HG03159 (cell line): ENCODE results near the gene NAV2.
"Not testable (repeated sequence)": the region's sequence is repeated elsewhere in the genome, so short reads cannot be mapped to it uniquely, and the experiment has no call there.

Experiments used
- ATAC-seq: cut with Tn5 transposase; IDR thresholded peaks from one replicate; pipeline ENCODE4 v1.9.1; 2021; ENCODE audit warnings: mild to moderate bottlenecking, moderate library complexity; ENCODE audit not compliant: unreplicated experiment

NAV2 gene

DNA sequence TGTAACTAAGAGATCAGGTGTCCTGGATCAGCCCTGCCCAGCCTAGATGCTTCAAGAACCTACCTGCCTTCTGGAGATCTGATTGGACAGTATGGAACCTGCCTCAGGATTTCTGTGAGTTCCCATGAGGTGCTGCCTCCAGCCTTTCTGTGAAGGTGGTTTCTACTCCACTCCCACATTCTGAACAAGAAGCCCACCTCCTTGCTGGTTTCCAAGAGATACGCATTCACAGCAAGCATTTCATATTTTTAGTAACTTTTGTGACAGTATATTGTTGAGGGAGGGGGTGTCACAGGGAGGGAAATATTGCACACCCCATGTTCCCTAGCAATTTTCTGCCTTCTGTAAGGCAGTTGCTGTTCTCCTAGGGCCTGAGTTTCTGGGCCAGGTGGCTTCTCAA lies 204.4 kb downstream of the NAV2 start:
- ATAC-seq: no peak

DNA sequence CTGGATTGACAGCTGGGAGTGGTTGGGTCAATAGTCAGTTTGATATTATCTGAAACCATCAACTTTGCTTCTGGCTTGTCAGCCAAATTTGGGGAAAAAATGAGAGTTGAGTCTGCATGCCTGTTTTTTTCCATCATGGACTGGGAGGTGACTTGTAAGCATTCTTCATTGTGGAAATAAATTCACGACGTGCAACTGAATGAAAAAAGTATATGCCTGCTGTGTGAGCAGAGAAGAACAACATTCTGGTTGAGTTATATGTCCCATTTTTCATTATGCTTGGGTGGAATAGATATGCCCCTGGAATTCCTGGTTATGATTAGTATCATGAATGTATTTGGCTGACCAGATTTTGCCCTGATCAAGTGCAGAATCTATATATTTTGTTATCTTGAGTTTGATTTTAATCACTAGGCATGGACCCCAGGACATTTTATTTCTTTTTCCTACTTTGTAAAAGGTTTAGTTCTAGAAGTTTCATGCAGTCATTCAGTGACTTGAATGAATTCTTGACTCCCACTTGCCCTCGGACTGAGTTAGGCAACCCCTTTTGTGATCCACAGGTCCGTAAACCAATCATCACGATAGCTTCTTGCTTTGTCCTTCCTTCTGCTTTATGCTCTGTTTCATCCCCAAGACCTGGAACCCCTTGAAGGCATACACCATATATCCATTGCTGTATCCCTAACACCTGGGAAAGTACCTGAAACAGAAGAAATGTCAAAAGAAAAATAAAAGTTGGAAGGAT lies 205.8 kb downstream of the NAV2 start:
- no peak for ATAC-seq

DNA sequence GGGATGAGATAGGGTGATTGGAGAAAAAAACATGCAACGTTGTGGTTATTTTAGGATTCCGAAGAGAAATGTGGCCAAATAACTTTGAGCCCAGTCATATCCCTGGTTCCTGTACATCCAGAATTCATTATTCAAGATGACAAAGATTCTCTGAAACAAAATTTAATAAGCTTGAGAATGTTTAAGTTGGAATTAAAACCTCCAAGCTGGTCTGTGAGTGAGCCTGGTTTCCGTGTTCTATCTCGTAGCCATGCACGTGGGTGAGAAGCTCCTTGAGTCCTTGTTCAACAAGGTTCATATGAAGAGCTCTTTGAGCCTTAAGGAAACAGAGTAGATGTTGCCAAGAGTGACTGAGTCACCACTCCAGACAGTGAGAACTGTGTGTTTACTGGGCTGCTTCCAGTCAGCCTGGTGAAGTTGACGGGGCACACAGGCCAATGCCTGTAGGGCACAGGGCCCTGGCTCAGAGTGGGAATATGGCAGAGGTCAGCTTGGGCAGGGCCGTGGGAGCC lies 206.5 kb downstream of the NAV2 start:
- ATAC-seq: no peak

DNA sequence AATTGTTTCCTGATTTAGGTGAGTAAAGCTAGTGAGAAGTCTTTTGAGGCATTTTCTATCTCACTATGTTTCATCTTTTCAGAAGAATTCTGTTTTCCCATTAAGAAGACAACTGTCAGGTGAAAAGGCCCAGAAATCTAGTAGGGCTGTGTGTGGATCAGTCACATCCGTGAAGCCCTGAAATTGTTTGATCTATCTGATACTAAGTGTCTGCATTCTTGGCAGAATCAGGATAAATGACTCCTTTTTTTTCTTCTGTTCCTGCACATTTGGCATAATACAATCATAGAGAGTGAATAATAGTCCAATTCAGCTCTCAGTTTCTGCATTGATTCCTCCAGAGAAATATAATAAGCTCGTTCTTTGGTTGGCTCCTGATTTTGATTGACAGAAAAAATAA lies 208.3 kb downstream of the NAV2 start:
- ATAC-seq: no peak

DNA sequence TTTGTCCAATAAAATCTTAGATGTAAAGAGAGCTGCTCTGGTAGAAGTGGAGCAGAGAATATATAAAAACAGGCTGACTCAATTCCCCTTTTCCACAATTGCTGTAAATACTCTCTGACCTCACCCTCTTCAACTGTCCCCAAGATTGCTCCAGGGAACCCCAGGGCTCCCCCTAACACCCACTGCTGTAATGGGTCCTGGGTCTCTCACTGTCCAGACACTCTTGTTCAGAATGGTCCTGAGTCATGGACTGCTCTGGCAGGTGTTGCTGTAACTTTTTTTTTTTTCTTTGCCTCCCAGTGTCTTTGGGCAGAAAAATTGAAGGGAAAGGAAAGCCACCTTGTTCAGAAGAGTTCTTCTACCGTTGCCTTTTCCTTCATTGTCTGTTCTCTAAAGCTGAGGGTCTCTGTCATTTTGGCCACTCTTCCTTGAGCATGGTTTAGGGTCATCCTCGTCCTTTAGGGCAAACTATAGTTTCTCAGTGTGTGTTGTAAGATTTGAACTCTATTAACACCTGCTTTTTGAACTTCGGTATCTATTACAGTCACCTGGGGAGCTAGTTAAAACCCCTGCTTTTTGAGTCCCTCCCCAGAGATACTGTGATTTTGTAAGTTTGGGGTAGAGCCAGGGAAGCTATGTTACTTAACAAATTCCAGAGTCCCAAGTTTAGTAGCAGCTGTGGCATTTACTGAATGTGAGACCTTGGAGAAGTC lies 209.5 kb downstream of the NAV2 start:
- ATAC-seq: no peak

DNA sequence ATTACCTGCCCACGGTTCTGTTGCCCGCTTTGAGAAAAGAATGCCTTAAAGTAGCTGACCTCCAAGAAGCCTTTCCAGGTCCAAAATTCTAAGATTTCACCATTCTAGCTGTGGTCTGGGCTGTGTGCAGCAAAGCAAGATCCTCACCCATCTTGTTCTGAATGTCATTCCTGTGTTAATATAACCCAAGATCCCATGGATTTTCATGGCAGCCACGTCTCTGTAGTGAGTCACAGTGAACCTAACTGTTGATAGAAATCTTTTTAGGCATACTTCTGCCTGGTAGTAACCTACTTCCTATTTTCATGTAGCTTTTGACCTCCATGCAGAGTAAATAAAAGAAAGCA lies 210.0 kb downstream of the NAV2 start:
- ATAC-seq: no peak

DNA sequence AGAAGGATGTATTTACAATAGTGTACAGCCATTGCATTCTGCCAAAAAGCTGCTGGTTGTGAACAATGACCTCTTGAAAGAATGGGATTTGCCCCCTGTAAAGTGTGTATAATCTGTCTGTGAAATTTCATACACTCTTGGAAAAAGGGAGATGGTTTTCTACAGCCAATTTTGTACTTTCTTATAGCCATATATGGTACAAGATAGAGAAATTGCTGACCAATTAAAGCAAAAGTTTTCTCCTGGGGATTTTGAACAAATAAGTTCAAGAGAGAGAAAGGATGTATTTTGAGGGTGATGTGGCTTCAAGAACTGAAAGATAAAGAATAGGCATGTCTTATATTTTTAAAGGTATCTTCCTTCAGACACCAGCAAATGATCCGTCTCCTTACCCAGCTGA lies 211.0 kb downstream of the NAV2 start:
- no peak for ATAC-seq

DNA sequence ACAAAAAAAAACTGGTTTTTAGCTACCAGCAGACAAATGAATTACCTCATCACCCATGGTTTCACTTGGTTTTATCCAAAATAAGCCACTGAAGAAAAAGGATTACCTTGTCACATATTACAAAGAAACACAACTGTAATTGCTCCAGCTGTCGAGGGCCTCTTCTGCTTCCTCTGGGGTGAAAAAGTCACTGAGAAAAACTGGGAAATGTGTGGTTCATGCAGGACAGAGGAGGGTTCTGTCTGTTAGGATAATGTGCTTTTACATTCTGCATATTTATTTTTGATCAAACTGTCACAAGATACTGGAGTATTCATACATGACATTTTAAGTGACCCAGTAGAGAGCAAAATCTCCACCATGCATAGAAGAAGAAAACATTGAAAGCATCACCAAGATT lies 211.7 kb downstream of the NAV2 start:
- ATAC-seq: no peak

DNA sequence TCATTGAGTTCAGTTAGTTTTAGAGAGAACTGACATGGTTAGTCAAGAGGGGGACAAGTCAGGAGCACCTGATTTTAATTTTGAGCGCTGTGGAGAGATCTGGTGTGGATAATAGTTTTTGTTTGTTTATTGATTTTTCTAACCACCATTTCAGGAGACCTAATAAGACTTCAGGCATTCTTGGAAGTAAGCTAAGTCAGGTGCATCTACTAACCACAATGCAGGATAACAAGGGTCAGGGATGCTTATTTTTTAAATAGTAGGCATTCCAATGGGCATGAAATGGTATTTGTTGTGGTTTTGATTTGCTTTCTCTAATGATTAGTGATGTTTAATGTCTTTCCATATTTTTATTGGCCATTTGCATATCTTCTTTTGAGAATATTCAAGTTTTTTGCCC lies 212.1 kb downstream of the NAV2 start:
- no peak for ATAC-seq

DNA sequence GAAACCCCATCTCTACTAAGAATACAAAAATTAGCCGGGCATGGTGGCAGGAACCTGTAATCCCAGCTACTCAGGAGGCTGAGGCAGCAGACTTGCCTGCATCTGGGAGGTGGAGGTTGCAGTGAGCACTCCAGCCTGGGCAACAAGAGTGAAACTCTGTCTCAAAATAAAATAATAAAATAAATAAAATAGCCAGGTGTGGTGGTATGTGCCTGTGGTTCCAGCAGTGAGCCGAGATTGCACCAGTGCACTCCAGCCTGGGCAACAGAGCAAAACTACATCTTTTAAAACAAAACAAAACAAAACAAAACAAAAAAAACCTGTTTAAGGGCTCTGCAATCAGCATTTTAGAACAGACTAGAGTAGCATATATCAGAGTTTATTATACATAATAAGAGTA lies 214.8 kb downstream of the NAV2 start:
- ATAC-seq: not testable (repeated sequence)

DNA sequence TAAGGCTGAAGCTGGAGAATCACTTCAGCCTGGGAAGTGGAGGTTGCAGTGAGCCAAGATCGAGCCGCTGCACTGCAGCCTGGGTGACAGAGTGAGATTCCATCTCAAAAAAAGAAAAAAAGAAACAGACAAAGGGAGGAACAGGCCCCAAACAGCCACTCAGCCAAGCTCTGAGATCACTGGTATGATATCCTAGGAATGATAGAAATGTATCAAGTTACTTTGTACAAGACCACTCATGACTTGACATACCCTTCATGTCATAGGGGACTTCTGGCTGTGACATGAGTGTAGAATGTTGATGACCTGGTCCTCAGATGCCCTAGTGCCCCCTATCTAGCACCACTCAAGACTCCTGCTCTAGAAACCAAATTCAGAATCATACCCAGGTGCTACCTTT lies 216.5 kb downstream of the NAV2 start:
- no peak for ATAC-seq

DNA sequence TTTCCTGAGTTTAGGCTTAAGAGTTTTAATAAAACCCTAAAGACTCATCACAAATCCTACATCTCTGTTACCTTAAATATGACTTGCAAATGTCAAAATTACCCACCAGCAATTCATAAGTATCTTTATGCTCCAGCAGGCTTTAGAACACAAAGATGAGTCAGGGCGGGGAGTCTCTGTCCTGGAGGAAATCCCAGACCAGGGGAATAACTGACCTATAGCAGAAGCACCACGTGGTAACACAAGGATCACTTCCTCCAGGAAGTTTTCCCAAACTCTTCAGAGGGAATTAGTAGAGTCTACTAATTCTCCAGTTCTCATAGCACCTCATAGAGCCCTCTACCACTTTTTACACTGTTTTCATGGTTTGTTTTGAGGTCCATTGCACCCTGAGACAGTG lies 217.0 kb downstream of the NAV2 start:
- no peak for ATAC-seq

DNA sequence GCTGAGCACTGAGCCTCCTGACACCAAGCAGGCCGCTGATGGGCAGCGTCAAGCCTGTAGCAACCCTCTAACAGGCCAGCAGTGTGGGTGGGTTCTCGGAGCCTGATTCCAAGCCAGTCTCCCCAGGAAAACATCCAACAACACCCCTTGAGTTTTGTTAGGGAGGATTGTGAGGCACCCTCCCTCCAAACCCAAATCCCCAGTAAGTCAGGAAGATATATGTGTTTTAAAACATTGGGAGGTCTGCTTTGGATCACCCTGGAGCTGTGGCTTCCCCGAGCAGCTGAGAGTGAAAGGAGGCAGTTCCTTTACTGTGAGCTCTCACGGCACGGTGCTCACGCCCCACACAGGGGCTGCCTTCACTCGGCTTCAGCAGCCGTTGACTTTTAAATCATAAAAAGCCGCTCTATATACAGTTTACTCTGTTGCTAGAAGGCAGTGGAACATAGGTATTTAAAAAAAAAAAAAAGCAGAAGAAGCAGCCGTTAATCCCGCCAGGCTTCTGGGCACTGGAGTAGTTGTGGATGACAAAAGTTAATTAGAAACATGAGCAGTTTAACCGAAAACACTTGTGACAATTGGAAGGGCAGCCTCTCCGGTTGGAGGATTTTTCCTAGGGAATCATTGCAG lies 218.6 kb downstream of the NAV2 start:
- no peak for ATAC-seq

DNA sequence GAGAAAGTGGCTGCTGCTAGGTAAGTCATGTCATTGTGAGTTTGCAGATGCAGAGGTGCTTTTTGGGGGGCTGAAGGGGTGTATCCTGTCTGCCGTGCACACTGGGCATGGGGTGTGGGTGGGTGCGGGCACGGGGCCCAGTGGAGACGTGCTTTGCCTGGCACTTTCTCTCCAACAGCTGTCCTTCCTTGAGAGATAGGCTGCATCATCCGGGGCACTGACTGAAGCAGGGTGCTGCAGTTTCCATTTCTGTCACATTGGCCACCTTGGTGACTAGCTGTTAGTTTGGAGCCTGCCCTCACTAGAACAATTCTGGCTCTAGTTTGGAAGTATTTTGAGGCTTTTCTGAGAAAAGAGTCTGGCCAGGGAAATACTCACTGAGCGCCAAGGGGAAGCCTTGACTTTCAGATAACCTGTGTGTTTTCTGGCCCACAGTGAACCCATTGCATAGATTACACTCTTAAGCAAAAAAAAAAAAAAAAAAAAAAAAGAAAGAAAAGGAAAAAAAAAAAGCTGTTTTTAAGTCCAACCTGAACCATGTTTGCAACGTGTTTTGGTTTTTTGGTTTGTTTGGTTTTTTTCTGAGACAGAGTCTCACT lies 219.2 kb downstream of the NAV2 start:
- no peak for ATAC-seq

DNA sequence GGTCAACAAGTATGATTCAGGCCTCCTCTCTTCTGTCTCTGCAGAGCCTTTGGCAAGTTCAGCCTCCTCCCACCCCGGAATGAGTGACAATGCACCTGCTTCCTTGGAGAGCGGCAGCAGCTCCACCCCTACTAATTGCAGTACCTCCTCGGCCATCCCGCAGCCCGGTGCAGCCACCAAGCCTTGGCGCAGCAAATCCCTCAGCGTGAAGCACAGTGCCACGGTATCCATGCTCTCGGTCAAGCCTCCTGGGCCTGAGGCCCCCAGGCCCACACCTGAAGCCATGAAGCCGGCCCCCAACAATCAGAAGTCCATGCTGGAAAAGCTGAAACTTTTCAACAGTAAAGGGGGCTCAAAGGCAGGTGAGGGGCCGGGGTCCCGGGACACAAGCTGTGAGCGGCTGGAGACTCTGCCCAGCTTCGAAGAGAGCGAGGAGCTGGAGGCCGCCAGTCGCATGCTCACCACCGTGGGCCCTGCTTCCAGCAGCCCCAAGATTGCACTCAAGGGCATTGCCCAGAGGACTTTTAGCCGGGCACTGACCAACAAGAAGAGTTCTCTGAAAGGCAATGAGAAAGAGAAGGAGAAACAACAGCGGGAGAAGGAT lies 220.6 kb downstream of the NAV2 start:
- no peak for ATAC-seq

DNA sequence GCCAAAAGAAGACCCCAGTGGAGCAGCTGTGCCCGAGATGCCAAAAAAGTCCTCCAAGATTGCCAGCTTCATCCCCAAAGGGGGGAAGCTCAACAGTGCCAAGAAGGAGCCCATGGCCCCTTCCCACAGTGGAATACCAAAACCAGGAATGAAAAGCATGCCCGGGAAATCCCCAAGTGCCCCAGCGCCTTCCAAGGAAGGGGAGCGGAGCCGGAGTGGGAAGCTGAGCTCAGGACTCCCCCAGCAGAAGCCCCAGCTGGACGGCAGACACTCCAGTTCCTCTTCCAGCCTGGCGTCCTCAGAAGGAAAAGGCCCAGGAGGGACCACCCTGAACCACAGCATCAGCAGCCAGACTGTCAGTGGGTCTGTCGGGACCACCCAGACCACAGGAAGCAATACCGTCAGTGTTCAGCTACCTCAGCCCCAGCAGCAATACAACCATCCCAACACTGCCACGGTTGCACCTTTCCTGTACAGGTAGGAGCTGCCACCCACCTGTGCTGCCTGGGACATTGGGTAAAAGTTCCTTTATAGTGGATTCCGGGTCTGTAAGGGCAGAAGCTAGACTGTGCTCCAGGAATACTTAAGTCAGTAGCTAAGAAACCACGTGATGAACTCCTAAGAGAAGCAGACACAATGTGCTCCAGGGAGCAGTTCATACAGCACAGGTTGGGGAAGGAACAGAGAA lies 221.3 kb downstream of the NAV2 start:
- ATAC-seq: no peak

DNA sequence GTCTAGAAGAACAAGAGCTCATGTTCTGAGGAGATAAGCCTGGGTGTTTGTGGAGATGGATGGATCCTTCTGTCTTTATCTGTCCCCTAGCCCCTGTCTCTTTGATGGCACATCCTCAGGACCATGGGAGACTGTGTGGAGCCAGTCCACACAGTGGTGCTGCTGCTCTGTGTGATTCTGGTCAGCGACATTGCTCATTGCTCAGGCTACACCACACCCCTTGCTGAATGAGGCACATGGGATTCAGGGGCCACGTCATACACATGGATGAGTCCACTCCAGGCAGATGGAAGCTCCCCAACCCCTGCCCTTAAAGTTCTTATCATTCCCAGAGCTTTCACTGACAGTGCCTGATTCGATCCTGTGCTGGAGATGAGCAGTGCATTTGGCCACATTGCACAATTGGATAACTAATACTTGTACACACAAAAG lies 222.2 kb downstream of the NAV2 start:
- ATAC-seq: no peak

DNA sequence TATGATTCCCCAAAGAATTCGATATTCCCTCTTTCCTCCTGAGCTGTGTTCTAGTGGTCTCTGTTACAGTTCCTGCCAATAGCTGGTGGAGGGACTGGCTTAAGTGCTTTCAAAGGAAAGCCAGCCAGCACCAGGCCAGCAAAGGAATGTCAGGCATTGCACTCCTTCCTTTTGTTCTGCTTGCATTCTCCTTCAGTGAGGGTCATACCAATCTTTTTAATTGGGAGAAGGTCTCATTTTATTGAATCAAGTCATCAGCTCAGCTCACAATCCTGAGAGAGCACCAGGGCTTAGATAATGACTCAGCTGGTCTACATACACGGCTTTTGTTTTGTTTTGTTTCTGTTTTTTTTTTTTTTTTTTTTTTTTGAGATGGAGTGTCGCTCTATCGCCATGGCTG lies 222.9 kb downstream of the NAV2 start:
- no peak for ATAC-seq

DNA sequence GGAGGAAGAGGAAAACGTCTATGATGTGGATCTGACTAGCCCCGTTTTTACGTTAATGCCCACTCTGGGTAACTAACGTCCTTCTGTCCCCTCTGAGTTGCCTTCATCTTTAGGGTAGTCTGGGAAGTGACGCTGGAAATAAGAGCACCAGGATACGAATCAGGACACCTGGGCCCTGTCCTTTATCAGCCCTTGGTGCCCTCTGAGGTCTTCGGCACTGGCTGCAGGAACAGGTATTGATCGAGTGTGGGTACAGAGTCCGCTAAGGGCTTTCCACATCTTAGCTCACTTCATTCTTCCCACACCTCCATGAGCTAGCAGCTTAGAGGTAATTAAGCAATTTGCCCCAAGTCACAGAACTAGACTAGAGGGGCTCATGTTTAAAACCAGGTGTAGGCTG lies 223.8 kb downstream of the NAV2 start:
- no peak for ATAC-seq

DNA sequence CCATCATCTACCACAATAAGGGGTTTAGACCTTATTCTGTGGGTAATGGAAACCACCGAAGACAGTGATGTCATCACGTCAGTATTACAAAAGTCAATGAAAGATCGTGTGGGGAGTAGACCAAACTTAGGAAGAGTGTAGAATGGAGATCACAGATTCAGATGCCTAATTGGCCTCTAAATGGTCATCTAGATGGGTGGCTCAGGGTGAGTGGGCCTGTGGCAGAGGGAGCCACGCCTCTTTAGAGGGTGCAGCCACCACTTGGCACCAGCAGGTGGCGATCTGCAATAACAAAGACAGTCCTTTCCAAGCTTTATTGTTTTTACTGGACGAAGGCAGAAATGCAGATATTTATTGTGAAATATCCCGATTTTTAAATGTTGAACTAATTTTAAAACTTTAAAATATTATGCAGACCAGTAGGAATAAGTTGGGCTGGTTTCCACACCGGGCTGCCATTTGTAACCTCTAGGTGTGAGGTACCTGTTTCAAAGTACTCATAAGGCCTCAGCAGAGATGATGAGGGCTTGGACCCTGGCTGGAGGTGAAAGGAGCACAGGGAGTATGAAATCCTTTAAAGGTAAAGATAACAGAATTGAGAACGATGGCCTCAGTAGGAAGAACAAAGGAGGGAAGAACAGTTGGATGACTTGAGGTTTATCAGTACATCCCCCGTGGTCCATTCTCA lies 225.7 kb downstream of the NAV2 start:
- ATAC-seq: no peak
